Amygdala (tissue), 56 donors: ENCODE data around the gene RANBP2.
A peak's percentile ranks its signal among the peaks of the same experiment; 100 is the strongest.
"Not testable (repeated sequence)": the region's sequence is repeated elsewhere in the genome, so short reads cannot be mapped to it uniquely, and the experiment has no call there.

Experiments
- DNase-seq, 56 donors: peaks; one replicate each; lab custom pipeline; 2025; lab: John Stamatoyannopoulos, UW

Gene RANBP2

DNA sequence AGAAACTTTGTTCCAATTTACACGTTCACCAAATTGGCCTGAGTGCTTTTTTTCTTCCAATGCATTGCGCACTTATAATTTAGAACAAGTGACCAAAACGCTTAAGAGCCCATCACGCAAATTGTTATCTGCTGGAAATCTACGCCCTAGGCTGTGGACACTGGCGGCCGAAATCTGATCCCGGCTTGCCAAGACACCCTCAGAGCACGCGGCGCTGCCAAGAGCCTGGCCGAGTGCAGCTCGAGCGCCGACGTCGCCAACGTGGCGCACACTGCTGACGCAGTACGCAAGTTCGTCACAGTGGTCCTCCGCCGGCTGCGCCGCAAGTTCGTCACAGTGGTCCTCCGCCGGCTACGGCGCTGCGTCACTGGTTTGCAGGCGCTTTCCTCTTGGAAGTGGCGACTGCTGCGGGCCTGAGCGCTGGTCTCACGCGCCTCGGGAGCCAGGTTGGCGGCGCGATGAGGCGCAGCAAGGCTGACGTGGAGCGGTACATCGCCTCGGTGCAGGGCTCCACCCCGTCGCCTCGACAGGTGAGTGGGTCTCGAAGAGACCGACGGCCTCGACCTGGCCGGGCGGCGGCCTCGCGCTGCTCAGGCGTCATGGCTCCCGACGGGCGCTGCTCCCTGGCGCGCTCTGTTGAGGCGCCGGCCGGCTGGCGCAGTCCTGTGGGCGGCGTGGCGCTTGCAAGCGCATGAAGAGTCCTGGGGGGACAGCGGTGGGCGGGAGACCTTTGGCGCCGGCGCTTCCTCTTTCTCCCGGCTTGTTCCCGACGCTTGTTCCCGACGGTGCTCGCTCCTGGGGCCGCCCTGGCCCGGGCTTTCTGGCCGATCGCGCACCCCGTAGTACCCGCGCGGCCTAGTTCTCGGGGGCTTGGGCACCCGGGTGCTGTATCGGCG is at the start of gene RANBP2:
TSS of gene RANBP2 (plus strand) at position 334 of the 896 bp plus-strand sequence. CDS start at position 459, 125 bp downstream.
- DNase-seq, result peak; percentile 9 to 97 (median 88)

DNA sequence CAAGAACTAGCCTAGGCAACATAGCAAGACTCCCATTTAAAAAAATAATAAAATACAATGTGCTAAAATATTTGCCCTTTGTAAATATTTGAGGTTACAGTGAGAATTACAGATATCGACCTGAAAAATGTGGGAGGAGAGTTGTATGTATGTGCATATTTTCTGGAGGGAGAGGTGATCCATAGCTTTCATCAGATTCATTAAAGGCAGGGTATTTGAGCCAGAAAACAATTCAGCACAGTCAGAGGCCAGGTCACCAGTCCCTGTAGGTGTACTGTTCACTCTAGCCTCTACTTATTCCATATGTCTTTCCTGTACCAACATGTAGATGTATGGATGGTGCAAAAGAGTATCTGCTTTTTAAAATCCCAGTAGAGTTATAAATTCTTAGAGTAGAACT is 49.0 kb upstream of the RANBP2 start:
- not testable (repeated sequence) for DNase-seq

DNA sequence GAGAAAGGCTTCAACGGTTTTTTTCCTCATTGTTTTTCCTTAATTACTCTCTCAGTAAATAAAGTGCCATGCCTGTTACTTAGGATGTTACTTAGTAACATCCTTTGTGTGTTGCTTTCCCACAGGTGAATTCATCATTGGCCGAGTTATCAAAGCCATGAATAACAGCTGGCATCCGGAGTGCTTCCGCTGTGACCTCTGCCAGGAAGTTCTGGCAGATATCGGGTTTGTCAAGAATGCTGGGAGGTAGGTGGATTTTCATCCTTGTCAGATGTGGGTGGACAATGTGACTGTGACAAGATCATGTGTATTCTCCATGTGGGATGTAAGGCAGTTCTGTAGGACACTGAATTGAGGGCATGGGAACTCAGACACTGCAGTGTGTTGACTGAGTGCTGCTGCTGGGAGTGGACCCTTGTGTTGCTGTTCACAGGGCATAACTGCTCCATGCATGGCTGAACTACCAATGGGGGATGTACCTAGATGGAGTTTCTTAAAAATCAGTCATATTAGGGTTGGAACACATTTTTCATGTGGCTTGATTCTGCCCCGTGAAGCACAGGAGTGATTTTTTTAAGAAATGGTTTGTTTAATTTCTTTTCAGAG is 47.0 kb upstream of the RANBP2 start:
- DNase-seq, result not testable (repeated sequence)

DNA sequence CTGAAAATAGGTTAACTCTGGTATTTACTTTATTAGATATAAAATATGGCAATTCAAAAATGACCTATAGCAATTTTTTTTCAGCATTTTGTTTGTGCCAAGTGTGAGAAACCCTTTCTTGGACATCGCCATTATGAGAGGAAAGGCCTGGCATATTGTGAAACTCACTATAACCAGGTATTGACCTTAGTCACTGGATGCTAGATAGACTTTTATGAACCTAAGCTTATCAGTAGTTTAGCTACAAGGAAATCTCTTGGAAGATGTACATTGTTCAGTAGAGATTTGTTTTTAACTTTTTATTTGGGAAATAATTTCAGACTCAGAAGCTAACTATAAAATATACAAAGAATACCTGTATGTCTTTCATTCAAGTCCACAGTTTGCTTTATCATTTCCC is 42.8 kb upstream of the RANBP2 start:
- not testable (repeated sequence) for DNase-seq

DNA sequence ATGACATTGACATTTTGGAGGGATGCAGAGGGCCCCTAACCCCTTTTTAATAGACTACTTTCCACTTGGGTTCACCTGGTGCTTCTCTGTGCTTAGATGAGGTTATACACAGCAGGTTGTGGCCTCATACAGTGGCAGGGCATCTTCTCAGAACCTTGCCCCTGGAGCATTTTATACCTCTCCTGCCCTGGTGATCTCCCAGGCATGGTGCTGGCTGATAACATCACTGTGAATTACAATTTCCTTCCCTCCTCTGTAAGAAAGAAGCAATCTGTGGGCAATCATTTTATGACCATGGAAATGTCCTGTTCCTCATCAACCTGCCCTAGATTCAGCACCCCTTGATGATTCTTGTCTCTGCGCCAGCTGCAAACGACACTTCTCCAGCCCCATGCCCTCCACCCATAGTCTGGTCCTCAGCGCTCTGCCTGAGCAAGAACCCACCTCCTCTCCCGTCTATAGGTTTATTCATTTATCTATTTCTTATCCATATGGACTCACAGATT is 42.0 kb upstream of the RANBP2 start:
- not testable (repeated sequence) for DNase-seq

DNA sequence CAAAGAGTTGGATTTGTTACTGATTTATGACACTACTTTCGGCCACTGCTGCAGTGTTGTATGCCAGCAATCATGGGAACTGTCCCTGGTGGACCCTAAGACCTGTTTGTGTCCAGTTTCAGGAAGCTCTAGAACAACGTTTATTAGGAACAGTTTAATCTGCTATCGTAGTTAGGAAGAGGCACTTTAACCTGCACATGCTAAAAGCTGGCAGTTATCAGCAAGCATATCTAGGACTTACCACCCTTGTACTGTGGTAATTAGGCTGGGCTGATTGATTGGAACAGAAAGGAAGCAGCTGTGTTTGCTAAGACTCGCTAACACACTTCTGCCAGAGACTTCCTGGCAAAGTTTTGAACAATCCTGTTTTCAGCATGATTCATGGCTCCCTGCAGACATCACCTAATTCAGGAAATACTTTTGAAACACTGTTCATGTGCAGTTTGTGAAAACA is 41.1 kb upstream of the RANBP2 start:
- DNase-seq, result not testable (repeated sequence)

DNA sequence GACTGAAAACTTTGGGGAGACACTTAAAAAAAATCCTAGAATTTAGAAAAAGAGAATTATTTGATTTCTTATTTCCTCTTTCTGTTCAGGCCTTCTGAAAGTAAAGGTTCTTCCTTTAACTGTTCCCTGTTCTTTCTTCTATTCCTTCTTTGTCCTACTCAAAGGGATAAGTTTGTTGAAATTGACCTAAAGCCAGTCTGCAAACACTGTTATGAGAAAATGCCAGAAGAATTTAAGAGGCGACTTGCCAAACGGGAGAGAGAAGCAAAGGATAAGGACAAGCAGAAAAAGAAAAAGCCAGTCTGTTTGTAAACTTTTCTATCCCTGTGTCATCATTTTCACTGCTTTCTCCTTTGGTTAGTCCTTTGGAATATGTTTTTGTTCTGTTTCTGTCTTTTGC is 38.5 kb upstream of the RANBP2 start:
- not testable (repeated sequence) for DNase-seq

DNA sequence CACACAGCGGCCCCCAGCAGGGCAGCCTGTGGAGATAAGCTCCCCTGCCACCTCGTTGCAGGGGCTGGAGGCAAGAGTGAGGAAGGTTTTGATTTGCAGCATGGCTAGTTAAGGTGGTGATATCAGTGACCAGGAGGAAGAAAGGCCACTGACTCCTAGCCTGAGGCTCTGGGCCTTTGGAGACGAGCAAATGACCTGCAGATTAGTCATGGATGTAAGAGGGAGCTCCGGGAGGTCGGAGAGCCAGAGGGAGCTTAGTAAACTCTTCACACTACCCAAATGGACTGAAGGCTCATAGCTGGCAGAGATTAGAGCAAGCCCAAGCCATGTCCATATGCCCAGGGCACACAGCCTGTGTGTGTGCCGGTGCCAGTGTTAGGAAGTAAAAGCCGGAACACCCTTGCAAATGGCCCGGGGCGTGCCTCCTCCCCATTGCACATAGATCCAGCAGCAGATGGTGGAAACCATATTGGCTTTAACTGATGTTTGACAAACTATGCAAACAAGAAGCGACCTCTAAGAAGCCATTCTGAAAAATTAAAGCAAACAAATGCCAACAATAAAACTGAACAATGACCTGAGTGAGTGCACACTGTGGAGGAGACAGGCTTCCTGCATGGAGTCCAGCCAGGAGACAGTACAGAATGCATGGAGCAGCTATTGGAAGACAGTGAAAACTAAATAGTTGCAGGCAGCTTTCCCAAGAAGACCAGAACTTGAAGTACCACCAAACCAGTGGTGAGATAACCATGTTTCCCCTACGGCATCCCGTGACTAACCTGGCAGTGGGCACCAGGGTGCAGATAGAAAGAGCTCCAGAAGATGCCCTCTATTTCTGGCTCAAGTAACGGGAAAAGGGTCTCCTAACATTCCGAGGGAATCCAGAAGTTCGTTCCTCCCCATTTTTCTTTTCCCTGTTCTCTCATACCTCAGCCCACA is 30.2 kb upstream of the RANBP2 start:
- not testable (repeated sequence) for DNase-seq

DNA sequence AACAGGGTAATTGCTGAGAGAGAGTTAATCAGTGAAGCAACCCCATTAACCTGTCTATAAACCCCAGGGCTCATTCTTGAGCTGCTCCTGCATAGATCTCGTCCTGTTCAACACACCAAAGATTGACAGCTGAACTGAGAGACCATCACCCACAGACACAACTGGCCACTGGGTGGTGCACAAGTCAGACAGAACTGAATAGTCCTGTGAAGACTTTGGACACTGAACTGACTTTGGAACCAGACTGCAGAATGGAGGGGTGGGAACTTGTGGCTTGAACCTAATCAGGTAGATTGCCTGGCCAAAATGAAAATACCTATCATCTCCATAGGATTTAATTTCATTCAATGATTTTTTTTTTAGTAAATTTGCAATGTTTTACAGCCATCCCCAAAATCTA is 29.3 kb upstream of the RANBP2 start:
- not testable (repeated sequence) for DNase-seq

DNA sequence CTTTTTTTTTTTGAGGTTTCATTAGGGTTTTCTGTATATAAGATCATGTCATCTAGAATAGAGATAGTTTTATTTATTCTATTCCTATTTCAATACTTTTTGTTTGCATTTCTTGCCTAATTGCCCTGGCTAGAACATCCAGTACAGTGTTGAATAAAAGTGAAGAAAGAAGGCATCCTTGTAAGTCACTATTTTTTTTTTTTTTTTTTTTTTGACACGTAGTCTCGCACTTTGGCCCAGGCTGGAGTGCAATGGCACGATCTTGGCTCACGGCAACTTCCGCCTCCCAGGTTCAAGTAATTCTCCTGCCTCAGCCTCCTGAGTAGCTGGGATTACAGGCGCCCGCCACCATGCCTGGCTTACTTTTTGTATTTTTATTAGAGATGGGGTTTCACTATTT is 27.8 kb upstream of the RANBP2 start:
- DNase-seq, result no peak

DNA sequence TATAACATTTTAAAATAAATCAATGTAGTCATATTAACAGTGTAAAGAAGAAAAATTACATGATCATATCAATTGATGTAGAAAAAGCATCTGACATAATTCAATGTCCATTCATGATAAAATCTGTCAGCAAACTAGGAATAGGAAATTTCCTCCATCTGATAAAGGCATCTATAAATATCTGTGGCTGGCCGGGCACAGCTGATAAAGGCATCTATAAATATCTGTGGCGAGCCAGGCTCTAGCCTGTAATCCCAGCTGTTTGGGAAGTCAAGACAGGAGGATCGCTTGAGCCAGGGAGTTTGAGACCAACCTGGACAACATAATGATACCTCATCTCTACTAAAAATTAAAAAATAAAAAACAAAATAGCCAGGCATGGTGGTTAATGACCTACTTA is 18.1 kb upstream of the RANBP2 start:
- DNase-seq, result no peak

DNA sequence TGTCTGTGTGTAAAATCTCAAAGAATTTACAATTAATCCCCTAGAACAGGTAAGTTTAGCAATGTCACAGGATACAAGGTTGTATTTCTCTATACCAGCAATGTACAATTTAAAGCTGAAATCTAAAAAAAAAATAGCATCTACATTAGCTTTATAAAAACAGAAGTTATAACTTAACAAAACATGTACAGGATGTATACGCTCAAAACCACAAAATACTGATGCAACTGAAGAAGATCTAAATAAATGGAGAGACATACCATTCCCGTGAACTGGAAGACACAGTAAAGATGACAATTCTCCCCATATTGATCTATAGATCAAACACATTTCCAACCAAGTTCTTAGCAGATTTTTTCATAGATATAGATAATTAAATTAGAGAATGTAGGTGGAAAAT is 17.5 kb upstream of the RANBP2 start:
- DNase-seq, result no peak

DNA sequence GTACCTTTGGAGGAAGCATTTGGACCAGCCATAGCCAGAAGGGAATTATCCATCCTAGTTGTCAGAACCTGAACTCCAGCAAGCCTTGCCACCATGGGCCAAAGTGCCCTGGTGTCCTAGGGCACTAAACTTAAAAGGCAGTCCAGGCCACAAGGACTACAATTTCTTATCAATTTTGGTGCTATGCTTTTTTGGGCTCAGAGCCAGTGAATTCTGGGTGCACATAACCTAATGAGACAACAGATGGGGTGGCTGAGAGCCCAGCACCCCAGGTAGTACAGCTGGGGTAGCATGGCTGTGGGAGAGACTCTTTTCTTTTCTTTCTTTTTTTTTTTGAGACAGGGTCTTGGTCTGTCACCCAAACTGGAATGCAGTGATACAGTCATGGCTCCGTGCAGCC is 14.4 kb upstream of the RANBP2 start:
- DNase-seq, result no peak

DNA sequence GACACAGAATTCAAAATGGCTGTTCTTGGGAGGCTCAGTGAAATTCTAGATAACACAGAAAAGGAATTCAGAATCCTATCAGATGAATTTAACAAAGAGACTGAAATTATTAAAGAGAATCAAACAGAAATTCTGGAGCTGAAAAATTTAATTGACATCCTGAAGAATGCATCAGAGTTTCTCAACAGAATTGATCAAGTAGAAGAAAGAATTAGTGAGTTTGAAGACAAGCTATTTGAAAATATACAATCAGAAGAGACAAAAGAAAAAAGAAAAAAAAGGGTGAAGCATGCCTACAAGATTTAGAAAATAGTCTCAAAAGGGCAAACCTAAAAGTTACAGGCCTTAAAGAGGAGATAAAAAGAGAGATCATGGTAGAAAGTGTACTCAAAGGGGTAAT is 12.0 kb upstream of the RANBP2 start:
- no peak for DNase-seq

DNA sequence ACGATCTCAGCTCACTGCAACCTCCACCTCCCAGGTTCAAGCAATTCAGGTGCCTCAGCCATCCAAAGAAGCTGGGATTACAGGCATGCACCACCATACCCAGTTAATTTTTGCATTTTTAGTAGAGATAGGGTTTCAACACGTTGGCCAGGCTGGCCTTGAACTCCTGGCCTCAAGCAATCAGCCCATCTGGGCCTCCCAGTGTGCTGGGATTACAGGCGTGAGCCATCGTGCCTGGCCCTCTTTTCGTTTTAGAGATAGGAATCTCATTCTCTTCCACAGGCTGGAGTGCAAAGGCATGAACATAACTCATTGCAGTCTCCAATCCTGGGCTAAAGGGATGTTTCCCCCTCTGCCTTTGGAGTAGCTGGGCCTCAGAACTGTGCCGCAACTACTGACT is 2.3 kb upstream of the RANBP2 start:
- not testable (repeated sequence) for DNase-seq

DNA sequence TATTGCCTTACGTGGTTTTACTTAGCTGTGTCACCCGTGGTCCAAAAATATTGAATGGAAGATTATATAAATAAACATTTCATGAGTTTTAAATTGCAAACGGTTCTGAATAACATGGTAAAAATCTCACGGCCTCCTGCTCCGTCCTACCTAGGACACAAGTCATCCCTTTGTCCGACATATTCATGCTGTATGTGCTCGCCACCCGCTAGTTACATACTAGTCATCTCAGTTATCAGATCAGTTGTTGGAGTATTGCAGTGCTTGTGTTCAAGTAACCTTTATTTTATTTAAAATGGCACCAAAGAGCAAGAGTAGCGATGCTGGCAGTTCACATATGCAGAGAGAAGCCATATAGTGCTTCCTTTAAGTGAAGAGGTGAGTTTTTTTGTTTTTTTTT is 6.8 kb downstream of the RANBP2 start:
- not testable (repeated sequence) for DNase-seq

DNA sequence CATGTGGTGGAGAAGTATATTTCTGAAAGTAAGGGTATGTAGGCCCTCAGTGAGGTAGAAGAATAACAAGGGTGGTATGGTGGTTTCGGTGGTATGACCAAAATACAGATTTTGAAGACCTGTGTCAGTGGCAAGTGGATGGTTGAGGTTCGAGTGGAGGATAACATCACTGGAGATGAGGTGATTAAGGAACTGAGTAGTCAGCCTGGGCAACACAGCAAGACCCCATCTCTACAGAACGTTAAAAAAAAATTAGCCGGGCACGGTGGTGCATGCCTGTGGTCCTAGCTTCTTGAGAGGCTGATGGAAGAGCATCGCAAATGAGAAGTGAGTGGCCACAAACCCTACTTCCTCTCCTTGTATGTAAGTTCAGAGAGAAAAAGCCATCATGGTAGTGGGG is 15.4 kb downstream of the RANBP2 start:
- DNase-seq, result not testable (repeated sequence)

DNA sequence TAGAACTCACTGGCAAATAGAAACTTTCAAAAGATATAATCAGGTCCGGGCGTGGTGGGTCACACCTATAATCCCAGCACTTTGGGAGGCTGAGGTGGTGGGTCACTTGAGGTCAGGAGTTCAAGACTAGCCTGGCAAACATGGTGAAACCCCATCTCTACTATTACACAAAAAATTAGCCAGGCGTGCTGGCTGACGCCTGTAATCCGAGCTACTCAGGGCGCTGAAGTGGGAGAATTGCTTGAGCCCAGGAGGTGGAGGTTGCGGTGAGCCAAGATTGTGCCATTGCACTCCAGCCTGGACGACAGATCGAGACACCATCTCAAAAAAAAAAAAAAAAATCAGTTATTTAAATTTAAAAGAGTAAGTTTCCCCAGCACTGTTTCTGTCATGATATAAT is 38.7 kb downstream of the RANBP2 start:
- not testable (repeated sequence) for DNase-seq

DNA sequence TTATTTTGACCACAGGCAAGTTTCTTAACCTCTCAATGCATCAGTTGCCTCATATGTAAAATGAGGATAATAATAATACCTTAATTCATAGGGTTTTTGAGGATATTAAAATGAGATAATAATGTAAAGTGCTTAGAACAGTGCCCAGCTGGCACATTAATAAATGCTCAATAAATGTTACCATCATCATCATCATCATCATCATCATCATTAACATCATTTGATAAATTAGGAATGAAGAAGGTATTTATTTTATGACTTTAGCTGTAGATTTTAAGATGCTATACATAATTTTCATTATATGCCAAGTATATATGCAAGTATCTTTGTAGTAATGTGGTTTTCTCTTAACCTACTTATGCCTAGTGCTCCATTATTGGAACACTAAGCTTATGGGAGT is 43.3 kb downstream of the RANBP2 start:
- DNase-seq, result not testable (repeated sequence)

DNA sequence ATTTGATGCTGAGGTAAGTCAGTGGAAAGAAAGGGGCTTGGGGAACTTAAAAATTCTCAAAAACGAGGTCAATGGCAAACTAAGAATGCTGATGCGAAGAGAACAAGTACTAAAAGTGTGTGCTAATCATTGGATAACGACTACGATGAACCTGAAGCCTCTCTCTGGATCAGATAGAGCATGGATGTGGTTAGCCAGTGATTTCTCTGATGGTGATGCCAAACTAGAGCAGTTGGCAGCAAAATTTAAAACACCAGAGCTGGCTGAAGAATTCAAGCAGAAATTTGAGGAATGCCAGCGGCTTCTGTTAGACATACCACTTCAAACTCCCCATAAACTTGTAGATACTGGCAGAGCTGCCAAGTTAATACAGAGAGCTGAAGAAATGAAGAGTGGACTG is 47.4 kb downstream of the RANBP2 start:
- not testable (repeated sequence) for DNase-seq
